Breast epithelium (tissue), 4 donors: ENCODE results near the gene IL9R. TPM values are rescaled to one million over a fixed set of nuclear protein-coding genes. Genes with fewer than 3 reads are reported as not detected.
"Not testable (repeated sequence)": the region's sequence is repeated elsewhere in the genome, so short reads cannot be mapped to it uniquely, and the experiment has no call there.

Experiments
- DNase-seq, 2 donors: peaks; one replicate each; pipeline ENCODE4 v3.0.0-alpha.2; 2019; ENCODE audit warnings: low spot score in 2 of 2
- H3K27ac ChIP-seq, 2 donors: fragments of 200-600 bp; sonication (generic) in 1 of 2; one replicate each; pipeline ENCODE4 v1.5.1; 2016 to 2019; ENCODE audit warnings: mild to moderate bottlenecking in 1 of 2
- H3K27me3 ChIP-seq, 2 donors: fragments of 200-600 bp; sonication (generic) in 1 of 2; one replicate each; pipeline versions ENCODE4 v1.5.1 to v1.6.0; 2017 to 2019; ENCODE audit warnings: control low read depth in 1 of 2, mild to moderate bottlenecking in 1 of 2
- H3K36me3 ChIP-seq: fragments of 200-600 bp; one replicate; pipeline ENCODE4 v1.5.1; 2019
- H3K4me1 ChIP-seq, 2 donors: fragments of 200-600 bp; sonication (generic); one replicate each; pipeline ENCODE4 v1.5.1; 2016 to 2019; ENCODE audit warnings: control low read depth in 1 of 2
- H3K4me3 ChIP-seq, 3 donors: fragments of 200-600 bp; sonication (generic); 1 replicate in 2 of 3; 2 replicates in 1 of 3; pipeline ENCODE4 v1.5.1; 2016 to 2019; ENCODE audit warnings: mild to moderate bottlenecking in 3 of 3, moderate library complexity in 2 of 3
- H3K9me3 ChIP-seq, 2 donors: fragments of 200-600 bp; sonication (generic) in 1 of 2; one replicate each; pipeline ENCODE4 v1.5.1; 2016 to 2019; ENCODE audit warnings: control low read depth in 1 of 2
- CTCF ChIP-seq, 3 donors: fragments of 450-650 bp; IDR thresholded peaks; one replicate each; pipeline ENCODE4 v1.5.1; 2016 to 2017; ENCODE audit warnings: antibody characterized with exemption in 3 of 3, mild to moderate bottlenecking in 3 of 3, moderate library complexity in 3 of 3
- POLR2A ChIP-seq: fragments of 450-650 bp; IDR thresholded peaks from one replicate; pipeline ENCODE4 v1.6.1; 2016; ENCODE audit warnings: antibody characterized with exemption, mild to moderate bottlenecking, moderate library complexity
- POLR2AphosphoS5 ChIP-seq, 3 donors: sonication (generic); formaldehyde crosslinking; IDR thresholded peaks; one replicate each; pipeline ENCODE4 v1.6.1; 2017; ENCODE audit warnings: antibody characterized with exemption in 3 of 3
- intact Hi-C: fragments of 100-400 bp; cut with DNase I; formaldehyde crosslinking; loops from one replicate; pipeline ENCODE4 v1.15.1; 2023; ENCODE audit warnings: low total_unique reads
- total RNA-seq, 3 donors: library from RNA; depleted of rRNA; stranded (reverse); fragments of >200 nt; gene quantifications; one replicate each; pipeline ENCODE4 v1.1.0, GENCODE V29; 2016

IL9R gene
- total RNA-seq, 3 donors from 2014 or later, result 0.16 to 0.44 (median 0.33) TPM

GRCh38 chrX:155998116-155998515 lies 620 bp downstream of the IL9R start:
- no peaks in the 10 kb centered on the region for H3K36me3 ChIP-seq
- H3K27me3 ChIP-seq, result peaks cover 0 to 4% of the 10 kb centered on the region in 2 donors
- intact Hi-C loops, result no loop called here
- no peak overlapping the region for H3K27ac ChIP-seq
- no peaks in the 10 kb centered on the region for H3K9me3 ChIP-seq
- DNase-seq, result no peak
- TF ChIP-seq POLR2A (no peak), POLR2AphosphoS5 (IDR thresholded peaks at IDR 0.05) (no peak), CTCF (IDR thresholded peaks at IDR 0.05) (no peak)
- H3K4me1 ChIP-seq, result no peaks in the 10 kb centered on the region
- no peak overlapping the region for H3K4me3 ChIP-seq

- Histone ChIP-seq H3K4me3 (no peak overlapping the region), H3K4me1 (no peaks in the 10 kb centered on the region), H3K27me3 (peaks cover 0 to 4% of the 10 kb centered on the region in 2 donors), H3K9me3 (no peaks in the 10 kb centered on the region), H3K36me3 (no peaks in the 10 kb centered on the region), H3K27ac (no peak overlapping the region)
- intact Hi-C loops, result no loop called here
- TF ChIP-seq CTCF (IDR thresholded peaks at IDR 0.05), result no peak
- TF ChIP-seq POLR2AphosphoS5 (IDR thresholded peaks at IDR 0.05), result no peak
- TF ChIP-seq POLR2A, result no peak
- no peak for DNase-seq
Observed at GRCh38 chrX:155998761-155999510, 1.4 kb downstream of the IL9R start.

GRCh38 chrX:155999751-156000150 lies 2.3 kb downstream of the IL9R start:
- H3K27me3 ChIP-seq, H3K9me3 ChIP-seq, H3K36me3 ChIP-seq, H3K4me1 ChIP-seq, H3K27ac ChIP-seq, H3K4me3 ChIP-seq, DNase-seq, intact Hi-C loops: not testable (repeated sequence)

- no peak overlapping the region for H3K4me3 ChIP-seq
- no peaks in the 10 kb centered on the region for H3K36me3 ChIP-seq
- DNase-seq, result no peak
- TF ChIP-seq POLR2AphosphoS5 (IDR thresholded peaks at IDR 0.05) (no peak), CTCF (IDR thresholded peaks at IDR 0.05) (no peak), POLR2A (no peak)
- intact Hi-C loops, result no loop called here
- H3K4me1 ChIP-seq, result no peaks in the 10 kb centered on the region
- H3K9me3 ChIP-seq, result no peaks in the 10 kb centered on the region
- H3K27ac ChIP-seq, result no peak overlapping the region
- peaks cover 0 to 4% of the 10 kb centered on the region in 2 donors for H3K27me3 ChIP-seq
Observed at GRCh38 chrX:156000361-156000926, 2.9 kb downstream of the IL9R start.

GRCh38 chrX:156001001-156001666 lies 3.6 kb downstream of the IL9R start:
- no peak overlapping the region for H3K4me3 ChIP-seq
- peaks cover 0 to 4% of the 10 kb centered on the region in 2 donors for H3K27me3 ChIP-seq
- no peak for DNase-seq
- H3K27ac ChIP-seq, result no peak overlapping the region
- no peaks in the 10 kb centered on the region for H3K9me3 ChIP-seq
- no peaks in the 10 kb centered on the region for H3K4me1 ChIP-seq
- no peaks in the 10 kb centered on the region for H3K36me3 ChIP-seq
- intact Hi-C loops, result no loop called here
- no peak for TF ChIP-seq POLR2A
- no peak for TF ChIP-seq POLR2AphosphoS5 (IDR thresholded peaks at IDR 0.05)
- no peak for TF ChIP-seq CTCF (IDR thresholded peaks at IDR 0.05)
